GM13976 (cell line): ENCODE data around the gene STOX1.
"Not testable (repeated sequence)": the region's sequence is repeated elsewhere in the genome, so short reads cannot be mapped to it uniquely, and the experiment has no call there.

Source experiments
- DNase-seq: peaks from one replicate; pipeline ENCODE4 v3.0.0; 2012; ENCODE audit warnings: low spot score
- in situ Hi-C: fragments of 300-500 bp; cut with MboI; formaldehyde crosslinking; loops from one replicate; pipeline ENCODE4 v1.12.0; 2022; ENCODE audit warnings: low sequenced_read_pairs, mixed read lengths, inconsistent platforms; ENCODE audit not compliant: unreplicated experiment
- TF ChIP-seq, protein P1 (sequence below): IDR thresholded peaks from 2 replicates; pipeline ENCODE4 v1.5.1; 2012; ENCODE audit warnings: borderline replicate concordance, mild to moderate bottlenecking; ENCODE audit not compliant: insufficient read depth; ENCODE audit errors: extremely low read depth, missing control alignments, control extremely low read depth

STOX1 gene

DNA sequence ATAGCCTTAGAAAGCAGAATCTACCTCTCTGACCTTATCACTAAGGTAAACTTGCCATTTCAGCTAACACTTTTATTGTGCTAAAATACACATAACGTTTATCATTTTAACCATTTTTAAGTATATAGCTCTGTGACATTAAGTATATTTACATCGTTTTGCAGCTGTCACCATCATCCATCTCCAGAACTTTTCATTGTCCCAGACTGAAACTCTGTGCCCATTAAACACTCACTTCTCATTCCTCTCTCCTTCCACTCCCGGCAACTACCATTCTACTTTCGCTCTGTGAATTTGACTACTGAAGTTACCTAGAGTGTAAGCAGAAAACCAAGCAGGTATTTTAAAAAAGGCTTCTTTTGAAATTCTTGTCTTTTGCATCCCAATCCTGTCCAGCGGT lies 75.1 kb downstream of the STOX1 start:
- no peak for DNase-seq
- TF ChIP-seq, protein P1, sequence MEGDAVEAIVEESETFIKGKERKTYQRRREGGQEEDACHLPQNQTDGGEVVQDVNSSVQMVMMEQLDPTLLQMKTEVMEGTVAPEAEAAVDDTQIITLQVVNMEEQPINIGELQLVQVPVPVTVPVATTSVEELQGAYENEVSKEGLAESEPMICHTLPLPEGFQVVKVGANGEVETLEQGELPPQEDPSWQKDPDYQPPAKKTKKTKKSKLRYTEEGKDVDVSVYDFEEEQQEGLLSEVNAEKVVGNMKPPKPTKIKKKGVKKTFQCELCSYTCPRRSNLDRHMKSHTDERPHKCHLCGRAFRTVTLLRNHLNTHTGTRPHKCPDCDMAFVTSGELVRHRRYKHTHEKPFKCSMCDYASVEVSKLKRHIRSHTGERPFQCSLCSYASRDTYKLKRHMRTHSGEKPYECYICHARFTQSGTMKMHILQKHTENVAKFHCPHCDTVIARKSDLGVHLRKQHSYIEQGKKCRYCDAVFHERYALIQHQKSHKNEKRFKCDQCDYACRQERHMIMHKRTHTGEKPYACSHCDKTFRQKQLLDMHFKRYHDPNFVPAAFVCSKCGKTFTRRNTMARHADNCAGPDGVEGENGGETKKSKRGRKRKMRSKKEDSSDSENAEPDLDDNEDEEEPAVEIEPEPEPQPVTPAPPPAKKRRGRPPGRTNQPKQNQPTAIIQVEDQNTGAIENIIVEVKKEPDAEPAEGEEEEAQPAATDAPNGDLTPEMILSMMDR: no peak
- in situ Hi-C loops: no loop called here

DNA sequence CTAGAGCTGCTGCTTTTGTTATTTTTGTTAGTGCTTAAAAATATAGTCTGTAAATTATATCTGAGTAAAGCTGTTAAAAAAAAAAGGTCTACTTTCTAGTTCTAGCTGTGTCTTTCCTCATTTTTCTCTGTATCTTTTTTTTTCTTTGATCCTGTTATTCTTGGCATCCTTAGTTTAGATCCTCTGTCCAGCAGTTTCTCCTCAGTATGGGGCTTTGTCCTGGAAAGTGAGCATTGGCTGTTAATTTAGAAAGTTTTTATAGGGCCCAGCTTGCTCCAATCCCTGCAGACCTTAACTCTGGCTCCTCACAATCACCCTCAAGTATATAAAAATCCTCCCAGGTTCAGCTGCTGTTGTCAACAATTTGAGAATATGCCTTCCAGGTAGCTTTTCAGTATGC lies 97.3 kb downstream of the STOX1 start:
- in situ Hi-C loops: no loop called here
- TF ChIP-seq, protein P1: no peak
- DNase-seq: no peak

DNA sequence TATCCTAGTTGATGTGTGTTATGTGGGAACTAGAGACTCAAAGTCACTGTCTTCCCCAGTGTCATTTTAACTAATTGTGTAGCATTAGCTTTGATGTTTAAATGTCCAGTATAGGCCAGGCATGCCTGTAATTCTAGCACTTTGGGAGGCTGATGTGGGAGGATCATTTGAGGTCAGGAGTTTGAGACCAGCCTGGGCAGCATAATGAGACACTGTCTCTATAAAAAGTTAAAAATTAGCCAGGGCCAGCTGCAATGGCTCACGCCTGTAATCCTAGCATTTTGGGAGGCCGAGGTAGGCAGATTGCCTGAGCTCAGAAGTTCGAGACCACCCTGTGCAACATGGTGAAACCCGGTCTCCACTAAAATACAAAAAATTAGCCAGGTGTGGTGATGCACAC lies 98.2 kb downstream of the STOX1 start:
- TF ChIP-seq, protein P1: no peak
- no peak for DNase-seq
- in situ Hi-C loops: no loop called here

DNA sequence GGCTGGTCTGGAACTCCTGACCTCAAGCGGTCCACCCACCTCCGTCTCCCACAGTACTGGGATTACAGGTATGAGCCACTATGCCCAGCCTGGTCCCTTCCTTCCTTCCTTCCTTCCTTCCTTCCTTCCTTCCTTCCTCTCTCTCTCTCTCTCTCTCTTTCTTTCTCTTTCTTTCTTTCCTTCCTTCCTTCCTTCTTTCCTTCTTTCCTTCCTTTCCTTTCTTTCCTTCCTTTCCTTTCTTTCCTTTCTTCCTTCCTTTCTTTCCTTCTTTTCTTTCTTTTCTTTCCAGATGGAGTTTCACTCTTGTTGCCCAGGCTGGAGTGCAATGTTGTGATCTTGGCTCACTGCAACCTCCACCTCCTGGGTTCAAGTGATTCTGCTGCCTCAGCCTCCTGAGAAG lies 101.8 kb downstream of the STOX1 start:
- in situ Hi-C loops, DNase-seq: not testable (repeated sequence)

DNA sequence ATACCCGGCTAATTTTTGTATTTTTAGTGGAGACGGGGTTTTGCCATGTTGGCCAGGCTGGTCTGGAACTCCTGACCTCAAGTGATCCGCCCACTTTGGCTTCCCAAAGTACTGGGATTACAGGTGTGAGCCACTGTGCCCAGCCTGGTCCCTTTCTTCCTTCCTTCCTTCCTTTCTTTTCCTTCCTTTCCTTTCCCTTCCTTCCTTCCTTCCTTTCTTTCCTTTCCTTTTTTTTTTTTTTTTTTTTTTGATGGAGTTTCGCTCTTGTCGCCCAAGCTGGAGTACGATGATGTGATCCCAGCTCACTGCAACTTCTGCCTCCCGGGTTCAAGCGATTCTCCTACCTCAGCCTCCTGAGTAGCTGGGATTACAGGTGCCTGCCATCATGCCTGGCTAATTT lies 102.6 kb downstream of the STOX1 start:
- DNase-seq, in situ Hi-C loops: not testable (repeated sequence)

DNA sequence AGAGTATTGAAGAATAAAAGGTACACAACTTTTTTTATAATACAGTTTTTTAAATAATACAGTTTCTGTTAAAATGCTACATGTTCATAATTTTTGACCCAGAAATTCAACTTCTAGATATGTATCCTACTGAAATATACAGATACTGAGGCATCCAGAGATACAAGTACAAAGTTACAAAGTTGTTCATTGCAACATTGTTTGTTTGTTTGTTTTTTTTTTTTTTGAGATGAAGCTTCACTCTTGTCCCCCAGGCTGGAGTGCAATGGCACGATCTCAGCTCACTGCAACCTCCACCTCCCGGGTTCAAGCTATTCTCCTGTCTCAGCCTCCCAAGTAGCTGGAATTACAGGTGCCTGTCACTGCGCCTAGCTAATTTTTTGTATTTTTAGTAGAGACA lies 105.5 kb downstream of the STOX1 start:
- in situ Hi-C loops, DNase-seq: not testable (repeated sequence)

DNA sequence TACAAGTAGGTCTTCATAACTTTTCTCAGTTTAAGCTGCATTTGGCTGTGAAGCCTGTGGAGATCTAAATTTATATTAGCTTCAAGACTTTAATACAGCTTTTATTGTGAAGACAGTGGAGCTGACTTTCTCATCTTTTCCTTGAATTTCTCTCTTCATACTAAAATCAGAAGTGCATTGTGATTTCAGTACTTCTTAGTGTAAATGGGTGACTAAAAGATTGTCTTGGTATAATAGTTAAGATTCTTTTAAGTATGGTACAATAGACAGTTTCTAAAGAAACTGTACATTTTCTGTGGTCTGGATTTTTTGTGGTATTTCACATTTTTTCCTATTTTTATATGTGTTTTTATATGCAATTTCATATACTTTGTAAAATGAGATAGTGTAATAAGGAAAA lies 107.7 kb downstream of the STOX1 start:
- DNase-seq: no peak
- in situ Hi-C loops: no loop called here

DNA sequence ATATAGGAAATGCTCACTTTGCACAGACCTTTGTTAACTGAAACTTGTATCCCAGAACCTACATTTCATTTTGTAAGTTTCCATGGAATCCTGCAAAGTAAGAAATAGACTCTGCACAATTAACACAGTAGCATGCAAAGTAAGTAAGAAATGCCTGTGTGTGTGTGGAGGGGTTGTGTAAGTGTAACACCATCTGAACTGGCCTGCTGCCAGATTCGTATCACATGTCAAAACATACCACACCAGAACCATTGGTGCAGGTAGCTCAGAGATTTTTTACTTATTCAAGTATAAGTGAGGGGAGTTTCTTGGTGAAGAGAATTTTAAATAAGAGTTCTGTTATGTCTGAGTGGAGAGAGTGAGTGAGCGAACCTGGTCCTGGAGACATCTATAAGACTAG lies 110.8 kb downstream of the STOX1 start:
- DNase-seq: no peak
- TF ChIP-seq, protein P1: no peak
- in situ Hi-C loops: no loop called here

More for the DNA sequence above, 107.7 kb downstream of the STOX1 start:
- TF ChIP-seq, protein P1: no peak
